HG03108 (cell line): Measurements from ENCODE around the gene VAV3.

Experiments used
- ATAC-seq: cut with Tn5 transposase; IDR thresholded peaks from one replicate; pipeline ENCODE4 v1.9.1; 2021; ENCODE audit warnings: moderate library complexity; ENCODE audit not compliant: unreplicated experiment

Gene VAV3

GRCh38 chr1:107545879-107546278, 419.1 kb downstream of the VAV3 start:
- ATAC-seq = no peak

DNA sequence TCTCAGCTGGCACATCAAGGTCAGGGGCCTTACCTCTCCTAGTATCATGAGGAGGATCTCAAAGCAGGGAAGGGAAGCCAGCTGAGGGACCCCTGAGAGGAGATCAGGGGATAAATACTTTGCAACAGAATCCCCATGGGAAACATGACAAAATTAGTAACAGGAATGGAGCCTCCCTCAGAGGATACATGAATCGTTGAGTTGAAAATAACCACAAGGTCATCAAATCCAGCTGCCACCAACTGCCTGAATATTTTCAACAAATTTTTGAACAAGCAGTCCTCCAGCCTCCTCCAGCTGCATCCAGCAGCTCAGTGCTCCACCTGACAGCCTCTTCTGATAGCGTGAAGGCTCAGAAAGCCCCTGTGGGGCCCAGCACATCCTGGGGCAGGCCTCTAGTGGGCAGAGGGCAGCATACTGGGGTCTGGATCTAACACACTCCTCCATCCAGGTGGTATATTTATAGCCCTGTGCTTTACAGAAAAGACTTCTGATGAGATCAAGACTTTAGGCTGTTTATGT, 419.9 kb downstream of the VAV3 start:
- no peak for ATAC-seq

GRCh38 chr1:107544285-107544684, 420.7 kb downstream of the VAV3 start:
- ATAC-seq = no peak

- ATAC-seq = no peak
These were observed 423.6 kb downstream of the VAV3 start for GRCh38 chr1:107541412-107541811.

DNA sequence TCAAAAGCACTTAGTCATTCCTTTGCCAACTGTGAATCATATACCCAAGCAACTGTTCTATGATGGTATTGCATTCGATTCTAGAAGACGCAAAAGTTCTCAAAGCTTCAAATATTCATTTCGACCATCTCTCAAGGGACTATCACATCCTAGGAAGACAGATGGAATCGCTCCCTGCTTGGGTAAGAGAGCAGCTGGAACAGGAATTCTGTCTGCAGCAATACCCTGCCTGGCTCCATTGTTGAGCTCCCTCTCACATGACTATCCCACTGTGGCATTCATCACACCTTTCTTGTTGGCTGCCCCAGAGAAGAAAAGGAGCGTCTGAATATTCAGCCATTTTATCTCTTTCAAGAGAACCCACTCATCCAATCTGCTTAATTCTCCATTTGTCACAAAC, 426.5 kb downstream of the VAV3 start:
- no peak for ATAC-seq

DNA sequence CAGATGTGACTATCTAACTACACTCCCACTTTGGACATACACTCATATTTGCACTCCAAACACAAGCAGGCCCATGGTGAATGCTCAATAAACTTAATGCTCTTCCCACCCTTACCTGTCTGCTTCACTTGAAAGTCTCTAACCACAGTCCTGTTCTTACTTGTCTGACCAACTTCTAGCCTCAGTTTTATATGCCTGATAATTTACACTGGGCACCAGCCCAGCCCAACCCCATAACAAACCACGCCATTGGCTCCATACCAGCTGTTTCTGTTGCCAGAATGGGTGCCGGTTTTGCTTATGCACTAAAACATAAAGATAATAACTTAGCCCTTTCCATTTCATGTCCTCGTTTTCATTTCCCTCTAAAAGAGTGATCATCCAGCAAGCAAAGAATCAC, 428.7 kb downstream of the VAV3 start:
- ATAC-seq = no peak

DNA sequence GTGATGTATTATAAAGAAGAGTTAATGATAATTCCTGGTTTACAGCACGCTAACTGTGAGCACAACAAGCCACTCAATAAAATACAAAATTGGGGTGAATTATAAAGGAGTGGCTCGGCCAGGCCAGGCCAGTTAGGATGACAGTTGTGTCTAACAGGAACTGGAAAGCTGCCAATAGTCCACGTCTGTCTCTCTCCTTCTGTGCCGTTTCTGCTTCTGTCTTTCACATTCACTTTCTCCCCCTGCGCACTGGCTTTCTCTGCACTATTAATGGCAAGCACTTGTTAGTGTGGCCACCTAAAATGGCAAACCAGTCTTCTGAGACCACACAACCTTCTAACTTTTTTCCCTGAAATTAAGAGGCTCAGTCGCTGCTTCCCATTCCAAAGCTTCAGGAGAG, 429.9 kb downstream of the VAV3 start:
- no peak for ATAC-seq

GRCh38 chr1:107534632-107535031, 430.3 kb downstream of the VAV3 start:
- ATAC-seq = no peak

- no peak for ATAC-seq
These were observed 431.5 kb downstream of the VAV3 start for GRCh38 chr1:107533436-107533835.

DNA sequence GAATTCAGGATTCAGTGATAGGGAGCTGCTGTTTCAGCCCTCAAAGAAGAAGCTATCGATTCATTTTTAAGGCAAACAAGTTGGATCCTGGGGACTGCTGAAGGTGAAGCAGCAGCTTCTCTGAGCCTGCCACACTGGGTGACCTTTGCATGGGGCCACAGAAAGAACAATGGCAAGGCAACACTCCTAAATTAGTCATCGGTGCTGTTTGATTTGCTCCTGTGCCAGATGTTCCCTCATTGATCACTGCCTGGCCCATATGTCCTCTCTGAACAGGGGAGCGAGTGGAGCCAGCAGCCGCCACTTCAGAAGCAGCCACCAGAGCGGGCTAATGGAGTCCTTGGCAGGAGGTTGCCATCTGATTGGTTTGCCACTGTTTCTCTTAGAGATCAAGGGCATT, 432.7 kb downstream of the VAV3 start:
- no peak for ATAC-seq

DNA sequence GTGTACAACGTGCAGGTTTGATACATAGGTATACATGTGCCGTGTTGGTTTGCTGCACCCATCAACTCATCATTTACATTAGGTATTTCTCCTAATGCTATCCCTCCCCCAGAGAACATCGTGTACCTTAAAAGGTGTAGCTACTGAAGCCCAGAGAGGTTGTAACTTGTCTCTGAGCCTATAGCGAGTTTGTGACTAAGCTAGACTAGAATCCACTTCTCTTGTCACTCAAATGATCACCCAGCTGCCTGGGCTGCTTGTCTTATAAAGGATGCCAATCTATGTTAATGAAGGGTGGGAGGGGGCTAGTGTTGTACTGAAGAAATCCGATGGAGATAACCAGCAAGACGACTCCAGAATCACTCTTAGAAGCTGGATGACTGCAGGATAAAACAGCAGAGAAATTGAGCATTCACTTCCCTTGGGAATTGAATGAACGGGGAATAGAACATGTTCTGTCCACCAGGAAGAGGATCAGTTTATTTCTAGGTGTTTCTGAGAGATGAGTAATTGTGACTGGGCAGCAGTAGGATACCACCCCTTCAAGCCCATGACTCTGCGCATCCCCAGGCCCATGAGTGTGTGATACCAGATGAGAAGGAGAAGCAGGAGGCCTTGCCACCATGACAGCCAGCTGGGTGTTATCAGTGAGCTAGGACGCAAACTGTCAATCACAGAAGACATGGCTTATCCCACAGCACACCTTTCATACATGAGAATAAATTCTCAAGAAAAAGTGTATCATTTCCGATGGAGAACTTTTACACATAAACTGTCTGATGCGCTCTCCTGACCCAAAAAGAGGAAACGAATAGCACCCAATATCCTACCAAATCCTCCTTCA, 433.7 kb downstream of the VAV3 start:
- ATAC-seq = no peak

DNA sequence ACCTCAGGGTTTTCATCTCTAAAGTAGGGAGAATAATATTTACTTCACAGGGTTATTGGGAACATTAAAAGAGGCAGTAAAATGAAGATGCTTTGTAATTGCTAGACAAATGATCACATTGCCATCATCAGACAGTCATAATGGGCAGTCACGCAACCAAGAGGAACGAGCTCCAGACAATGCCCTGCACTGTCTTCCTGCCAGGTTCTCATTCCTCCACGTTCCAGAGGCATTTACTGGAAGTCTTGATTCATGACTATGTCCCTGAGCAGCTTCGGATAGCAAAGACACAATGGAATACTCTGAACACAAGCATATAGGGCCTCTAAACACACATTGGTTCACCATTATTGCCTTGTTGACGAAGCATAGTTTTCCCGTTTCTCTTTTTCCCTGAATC, 434.4 kb downstream of the VAV3 start:
- ATAC-seq = no peak

DNA sequence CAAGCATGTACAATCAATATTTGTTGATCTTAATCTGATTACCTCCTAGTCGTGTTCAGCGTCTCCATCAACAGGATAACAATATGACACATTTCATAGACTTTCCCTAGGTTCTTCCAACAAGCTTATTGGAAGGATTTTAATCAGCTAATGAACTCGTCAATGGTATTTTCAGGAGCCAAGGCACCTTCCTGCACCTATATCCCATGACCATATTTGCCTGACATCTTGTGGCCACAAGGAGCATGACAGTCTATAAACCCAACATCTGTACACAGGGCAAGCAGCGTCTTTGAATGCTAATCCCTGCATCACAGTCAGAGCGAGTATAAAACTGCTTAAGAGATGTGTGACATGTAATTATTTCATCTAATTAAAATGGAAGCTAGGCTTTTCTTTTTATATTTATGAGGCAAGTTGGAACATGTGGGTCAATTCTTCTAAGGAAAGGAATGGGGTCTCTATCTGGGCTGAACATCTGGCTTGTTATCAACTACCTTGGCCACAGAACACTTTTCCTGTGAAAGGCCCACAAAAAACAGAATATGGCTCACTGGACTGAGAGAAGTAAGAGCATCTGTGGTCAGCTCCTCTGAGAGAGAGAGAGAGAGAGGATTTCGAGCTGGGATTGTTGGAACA, 435.4 kb downstream of the VAV3 start:
- ATAC-seq = peak; percentile 90

DNA sequence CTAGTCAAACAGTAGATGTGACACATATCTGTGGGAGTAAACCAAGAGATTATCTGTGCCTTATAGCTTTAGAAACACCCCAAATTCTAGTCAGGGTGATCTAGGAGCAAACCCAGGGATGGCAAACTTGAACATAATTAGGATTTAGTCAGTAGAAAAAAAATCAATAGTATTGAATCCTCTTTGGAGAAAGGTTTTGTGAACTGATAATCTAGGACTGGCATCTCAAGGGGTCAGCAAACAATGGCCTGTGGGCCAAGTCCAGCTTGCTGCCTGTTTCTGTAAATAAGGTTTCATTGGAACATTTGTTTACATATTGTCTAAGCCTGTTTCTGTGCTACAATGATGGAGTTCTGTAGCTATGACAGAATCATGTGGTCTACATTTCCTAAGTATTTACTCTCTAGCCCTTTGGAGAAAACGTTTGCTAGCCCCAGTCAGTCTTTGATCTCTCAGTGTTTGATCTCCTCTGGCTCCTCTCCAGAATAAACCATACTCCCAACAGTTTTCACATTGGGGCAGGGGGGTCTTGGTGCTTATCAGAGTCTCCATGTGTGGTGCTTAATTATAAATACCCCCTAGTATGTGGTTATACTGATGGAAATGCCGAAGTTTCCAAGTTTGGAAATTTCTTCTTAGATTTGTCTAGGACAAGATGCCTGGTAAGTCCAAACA, 438.3 kb downstream of the VAV3 start:
- ATAC-seq = no peak

GRCh38 chr1:107525961-107526360, 439.0 kb downstream of the VAV3 start:
- no peak for ATAC-seq

DNA sequence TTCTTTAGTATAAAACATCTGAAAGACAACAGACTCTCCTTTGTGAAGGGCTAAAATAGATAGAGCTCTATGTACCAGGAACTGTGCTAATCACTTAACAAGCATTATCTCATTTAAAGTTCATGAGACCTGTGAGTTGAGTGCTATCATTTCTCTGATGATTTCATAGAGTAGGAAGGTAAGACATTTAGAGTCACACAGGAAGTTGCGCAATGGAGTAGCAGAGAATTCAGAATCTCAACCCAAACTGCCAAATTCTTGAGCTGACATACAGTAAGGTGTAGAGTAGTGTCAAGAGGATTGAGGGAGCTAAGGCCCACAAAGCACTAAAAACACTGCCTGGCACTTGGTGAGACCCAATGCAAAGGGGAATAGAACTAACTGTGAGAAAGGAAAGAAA, 439.8 kb downstream of the VAV3 start:
- ATAC-seq = no peak

GRCh38 chr1:107524301-107524700, 440.7 kb downstream of the VAV3 start:
- no peak for ATAC-seq

GRCh38 chr1:107523736-107524135, 441.2 kb downstream of the VAV3 start:
- no peak for ATAC-seq

DNA sequence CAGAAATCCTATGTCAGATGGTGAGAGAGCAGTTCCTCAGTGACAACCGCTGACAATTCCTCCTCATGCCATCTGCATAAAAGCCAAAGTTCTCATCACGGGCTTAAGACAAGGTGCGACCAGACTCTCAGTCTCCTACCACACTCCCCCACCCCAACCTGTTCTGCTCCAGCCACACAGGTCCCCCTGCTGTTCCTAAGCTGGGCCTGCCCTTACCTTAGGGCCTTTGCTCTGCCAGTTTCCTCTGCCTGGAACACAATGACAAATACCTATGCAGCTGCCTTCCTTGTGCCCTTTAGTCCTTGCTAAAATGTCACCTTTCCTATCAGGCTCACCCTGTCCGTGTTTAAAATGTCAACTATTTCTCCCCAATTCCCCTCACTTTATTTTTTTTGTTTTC, 441.9 kb downstream of the VAV3 start:
- ATAC-seq = no peak
